OCI-LY3 (cell line): ENCODE data around the gene STMN1.
"Not testable (repeated sequence)": the region's sequence is repeated elsewhere in the genome, so short reads cannot be mapped to it uniquely, and the experiment has no call there.

Source experiments
- H2AFZ ChIP-seq: fragments of 200-600, 300-600 bp; shearing (Covaris generic); 2 replicates; pipeline ENCODE4 v1.6.0; 2014; ENCODE audit warnings: antibody characterized with exemption, low read depth, low read length
- H3K27ac ChIP-seq: fragments of 200-600, 300-600 bp; sonication (generic); 2 replicates; pipeline ENCODE4 v1.5.1; 2014; ENCODE audit warnings: mild to moderate bottlenecking, low read length, moderate library complexity, mixed read lengths
- H3K27me3 ChIP-seq: fragments of 200-600, 300-600 bp; sonication (generic); 2 replicates; pipeline ENCODE4 v1.6.1; 2014; ENCODE audit warnings: low read depth, low read length, mixed read lengths
- H3K36me3 ChIP-seq: fragments of 200-600, 300-600 bp; sonication (generic); replicated peaks from 2 replicates; pipeline ENCODE3; 2014; ENCODE audit warnings: low read depth, low read length, mixed read lengths
- H3K4me1 ChIP-seq: fragments of 300-600, 200-600 bp; sonication (generic); 2 replicates; pipeline ENCODE4 v1.6.1; 2014; ENCODE audit warnings: low read length, mixed read lengths
- H3K4me2 ChIP-seq: fragments of 200-600, 300-600 bp; sonication (generic); 2 replicates; pipeline ENCODE4 v1.6.1; 2014; ENCODE audit warnings: low read length, mixed read lengths
- H3K4me3 ChIP-seq: fragments of 300-600, 200-600 bp; sonication (generic); 2 replicates; pipeline ENCODE4 v1.5.1; 2014; ENCODE audit warnings: antibody characterized with exemption, mild to moderate bottlenecking, low read length, moderate library complexity
- H3K79me2 ChIP-seq: fragments of 300-600, 200-600 bp; shearing (Covaris generic); 2 replicates; pipeline ENCODE4 v1.6.1; 2014; ENCODE audit warnings: mild to moderate bottlenecking, low read length, mixed read lengths
- H3K9ac ChIP-seq: fragments of 300-600, 200-600 bp; shearing (Covaris generic); 2 replicates; pipeline ENCODE4 v1.6.0; 2014; ENCODE audit warnings: mild to moderate bottlenecking, low read length, moderate library complexity
- H3K9me3 ChIP-seq: fragments of 200-600, 300-600 bp; shearing (Covaris generic); 2 replicates; pipeline ENCODE4 v1.6.1; 2014; ENCODE audit warnings: low read length, mixed read lengths; ENCODE audit not compliant: insufficient read depth
- H4K20me1 ChIP-seq: fragments of 200-600, 300-600 bp; sonication (generic); 2 replicates; pipeline ENCODE4 v1.6.1; 2016; ENCODE audit warnings: low read length, mixed read lengths; ENCODE audit not compliant: insufficient read depth
- CTCF ChIP-seq: fragments of 200-600, 300-600 bp; sonication (generic); IDR thresholded peaks from 2 replicates; pipeline ENCODE4 v1.5.1; 2014; ENCODE audit warnings: antibody characterized with exemption, low read length, low read depth
- EZH2phosphoT487 ChIP-seq: fragments of 200-600 bp; shearing (Covaris generic); IDR thresholded peaks from 2 replicates; pipeline ENCODE4 v1.6.1; 2018; ENCODE audit warnings: antibody characterized with exemption, mixed run types, low read depth

Gene STMN1

GRCh38 chr1:25948641-25949040, 42.4 kb upstream of the STMN1 start:
- Histone ChIP-seq H3K4me3 (no peak overlapping the region), H3K27me3 (no peaks in the 10 kb centered on the region), H3K36me3 (no peaks in the 10 kb centered on the region), H3K4me2 (no peak overlapping the region), H3K27ac (no peak overlapping the region), H4K20me1 (no peaks in the 10 kb centered on the region), H3K79me2 (no peaks in the 10 kb centered on the region), H3K4me1 (no peaks in the 10 kb centered on the region), H3K9ac (no peak overlapping the region), H3K9me3 (no peaks in the 10 kb centered on the region), H2AFZ (no peak overlapping the region)
- TF ChIP-seq EZH2phosphoT487 (no peak), CTCF (no peak)

GRCh38 chr1:25947027-25947426, 40.8 kb upstream of the STMN1 start:
- no peak overlapping the region for H3K27ac ChIP-seq
- no peaks in the 10 kb centered on the region for H3K36me3 ChIP-seq
- no peak overlapping the region for H3K4me2 ChIP-seq
- H3K9ac ChIP-seq: no peak overlapping the region
- H3K4me1 ChIP-seq: no peaks in the 10 kb centered on the region
- H3K9me3 ChIP-seq: no peaks in the 10 kb centered on the region
- H4K20me1 ChIP-seq: no peaks in the 10 kb centered on the region
- no peak for TF ChIP-seq EZH2phosphoT487
- no peak for TF ChIP-seq CTCF
- no peak overlapping the region for H2AFZ ChIP-seq
- H3K4me3 ChIP-seq: no peak overlapping the region
- no peaks in the 10 kb centered on the region for H3K27me3 ChIP-seq
- no peaks in the 10 kb centered on the region for H3K79me2 ChIP-seq

- Histone ChIP-seq H3K79me2 (no peaks in the 10 kb centered on the region), H3K27ac (no peak overlapping the region), H3K9ac (no peak overlapping the region), H3K9me3 (no peaks in the 10 kb centered on the region), H2AFZ (no peak overlapping the region), H3K4me2 (no peak overlapping the region), H3K4me1 (no peaks in the 10 kb centered on the region), H3K4me3 (no peak overlapping the region), H3K36me3 (no peaks in the 10 kb centered on the region), H3K27me3 (no peaks in the 10 kb centered on the region), H4K20me1 (no peaks in the 10 kb centered on the region)
- no peak for TF ChIP-seq CTCF
- no peak for TF ChIP-seq EZH2phosphoT487
These were observed 39.5 kb upstream of the STMN1 start for GRCh38 chr1:25945761-25946160.

GRCh38 chr1:25944986-25945385, 38.8 kb upstream of the STMN1 start:
- Histone ChIP-seq H3K36me3 (no peaks in the 10 kb centered on the region), H3K9ac (no peak overlapping the region), H3K79me2 (no peaks in the 10 kb centered on the region), H3K4me3 (no peak overlapping the region), H3K9me3 (no peaks in the 10 kb centered on the region), H2AFZ (no peak overlapping the region), H3K4me1 (no peaks in the 10 kb centered on the region), H3K27ac (no peak overlapping the region), H3K4me2 (no peak overlapping the region), H3K27me3 (no peaks in the 10 kb centered on the region), H4K20me1 (no peaks in the 10 kb centered on the region)
- no peak for TF ChIP-seq EZH2phosphoT487
- no peak for TF ChIP-seq CTCF

GRCh38 chr1:25943511-25943910, 37.3 kb upstream of the STMN1 start:
- H3K27ac ChIP-seq, H3K9ac ChIP-seq: not testable (repeated sequence)

More at GRCh38 chr1:25943511-25943910, 37.3 kb upstream of the STMN1 start:
- not testable (repeated sequence) for H3K4me1 ChIP-seq, H2AFZ ChIP-seq, H3K9me3 ChIP-seq, H4K20me1 ChIP-seq, H3K4me2 ChIP-seq, H3K4me3 ChIP-seq, H3K79me2 ChIP-seq, H3K27me3 ChIP-seq, H3K36me3 ChIP-seq
